ENCODE data around the gene FOXE3. TPM values are rescaled to one million over a fixed set of nuclear protein-coding genes. Genes with fewer than 3 reads are reported as not detected.

The FOXE3 gene
- total RNA-seq, 5 donors from 2014 or later (not counting 1 experiment from before 2014, with no cell fraction given) = 0.18 TPM; not detected in 4

GRCh38 chr1:47389731-47390130, 26.4 kb upstream of the FOXE3 start:
- DNase-seq (no peak), ATAC-seq (replicated peaks in 1 of 4) (no peak)
- ChIA-PET POLR2A (no interaction called here), CTCF (interaction anchor here (0.6 to 2.2 kb wide), 4 partner anchors 332 to 860 kb away, joined by 3 to 7 read pairs (median 7); no protein-coding TSS in a partner anchor)
- no peak overlapping the region for H3K27ac ChIP-seq (ENCODE audit: low read length)
- H3K4me1 Mint-ChIP-seq = peaks cover 0 to 2% (median 0%) of the 10 kb centered on the region in 3 donors
- no CpG with 5 or more reads among the region's 2 CpGs for WGBS (ENCODE audit: insufficient coverage)
- H3K4me1 ChIP-seq (ENCODE audit: control insufficient read depth in 1 of 2, extremely low read depth in 1 of 2, insufficient read depth in 2 of 2, low read length in 2 of 2) = peaks cover 0 to 4% of the 10 kb centered on the region in 2 experiments
- H3K36me3 Mint-ChIP-seq = no peaks in the 10 kb centered on the region
- H3K9me3 ChIP-seq = no peaks in the 10 kb centered on the region
- no peaks in the 10 kb centered on the region for H3K36me3 ChIP-seq (ENCODE audit: control insufficient read depth in 2 of 2, extremely low read depth in 1 of 2, insufficient read depth in 1 of 2, low read length in 1 of 2)
- no peaks in the 10 kb centered on the region for H3K9me3 Mint-ChIP-seq
- H3K4me3 ChIP-seq (ENCODE audit: control insufficient read depth in 1 of 2, extremely low read depth in 1 of 2, low read length in 1 of 2) = no peak overlapping the region
- no peak overlapping the region for H3K27ac Mint-ChIP-seq
- peaks cover 11 to 16% of the 10 kb centered on the region in 2 donors for H3K27me3 Mint-ChIP-seq
- peaks cover 2 to 8% of the 10 kb centered on the region in 2 experiments for H3K27me3 ChIP-seq (replicated peaks in 1 of 2; ENCODE audit: control insufficient read depth in 2 of 2, extremely low read depth in 1 of 2, insufficient read depth in 2 of 2, low read length in 1 of 2)
- H3K4me3 Mint-ChIP-seq = no peak overlapping the region

- Histone ChIP-seq H3K36me3 (ENCODE audit: control insufficient read depth in 2 of 2, extremely low read depth in 1 of 2, insufficient read depth in 1 of 2, low read length in 1 of 2) (no peaks in the 10 kb centered on the region), H3K27me3 (replicated peaks in 1 of 2; ENCODE audit: control insufficient read depth in 2 of 2, extremely low read depth in 1 of 2, insufficient read depth in 2 of 2, low read length in 1 of 2) (peaks cover 2 to 8% of the 10 kb centered on the region in 2 experiments), H3K4me1 (ENCODE audit: control insufficient read depth in 1 of 2, extremely low read depth in 1 of 2, insufficient read depth in 2 of 2, low read length in 2 of 2) (peaks cover 0 to 4% of the 10 kb centered on the region in 2 experiments), H3K9me3 (no peaks in the 10 kb centered on the region), H3K27ac (ENCODE audit: low read length) (no peak overlapping the region), H3K4me3 (ENCODE audit: control insufficient read depth in 1 of 2, extremely low read depth in 1 of 2, low read length in 1 of 2) (no peak overlapping the region)
- ATAC-seq (replicated peaks in 1 of 4) = no peak
- Mint-ChIP-seq H3K4me3 (no peak overlapping the region), H3K27me3 (peaks cover 17 to 23% of the 10 kb centered on the region in 2 donors), H3K27ac (no peak overlapping the region), H3K36me3 (no peaks in the 10 kb centered on the region), H3K4me1 (peaks cover 0 to 2% (median 0%) of the 10 kb centered on the region in 3 donors), H3K9me3 (no peaks in the 10 kb centered on the region)
- no CpG with 5 or more reads among the region's 2 CpGs for WGBS (ENCODE audit: insufficient coverage)
- ChIA-PET CTCF (interaction anchor here (0.6 to 2.2 kb wide), 2 partner anchors 68 to 335 kb away, joined by 3 to 7 read pairs; no protein-coding TSS in a partner anchor), POLR2A (no interaction called here)
- DNase-seq = no peak
Observed at GRCh38 chr1:47390843-47391242, 25.2 kb upstream of the FOXE3 start.

GRCh38 chr1:47393141-47393540, 22.9 kb upstream of the FOXE3 start:
- DNase-seq (no peak), ATAC-seq (replicated peaks in 1 of 4) (no peak)
- Histone ChIP-seq H3K4me3 (ENCODE audit: control insufficient read depth in 1 of 2, extremely low read depth in 1 of 2, low read length in 1 of 2) (no peak overlapping the region), H3K36me3 (ENCODE audit: control insufficient read depth in 2 of 2, extremely low read depth in 1 of 2, insufficient read depth in 1 of 2, low read length in 1 of 2) (no peaks in the 10 kb centered on the region), H3K27me3 (replicated peaks in 1 of 2; ENCODE audit: control insufficient read depth in 2 of 2, extremely low read depth in 1 of 2, insufficient read depth in 2 of 2, low read length in 1 of 2) (peaks cover 2 to 14% of the 10 kb centered on the region in 2 experiments), H3K27ac (ENCODE audit: low read length) (no peak overlapping the region), H3K4me1 (ENCODE audit: control insufficient read depth in 1 of 2, extremely low read depth in 1 of 2, insufficient read depth in 2 of 2, low read length in 2 of 2) (peaks cover 0 to 4% of the 10 kb centered on the region in 2 experiments), H3K9me3 (no peaks in the 10 kb centered on the region)
- H3K4me1 Mint-ChIP-seq = peaks cover 0 to 2% (median 0%) of the 10 kb centered on the region in 3 donors
- CTCF ChIA-PET = interaction anchor here in 1 of 2 donors (0.7 kb wide), 1 partner anchor 345 kb away, joined by 3 read pairs; no protein-coding TSS in a partner anchor
- no peaks in the 10 kb centered on the region for H3K9me3 Mint-ChIP-seq
- no peak overlapping the region for H3K4me3 Mint-ChIP-seq
- H3K27ac Mint-ChIP-seq = no peak overlapping the region
- H3K27me3 Mint-ChIP-seq = peaks cover 23 to 36% of the 10 kb centered on the region in 2 donors
- 94% methylated on average over 4 of the region's 5 CpGs for WGBS (ENCODE audit: insufficient coverage)
- H3K36me3 Mint-ChIP-seq = no peaks in the 10 kb centered on the region
- POLR2A ChIA-PET = interaction anchor here in 1 of 2 donors (0.7 kb wide), 1 partner anchor 95 kb away, joined by 5 read pairs; no protein-coding TSS in a partner anchor

GRCh38 chr1:47395433-47395832, 20.7 kb upstream of the FOXE3 start:
- no peaks in the 10 kb centered on the region for H3K9me3 Mint-ChIP-seq
- H3K36me3 Mint-ChIP-seq = no peaks in the 10 kb centered on the region
- no peaks in the 10 kb centered on the region for H3K4me1 ChIP-seq (ENCODE audit: control insufficient read depth in 1 of 2, extremely low read depth in 1 of 2, insufficient read depth in 2 of 2, low read length in 2 of 2)
- peaks cover 32 to 50% of the 10 kb centered on the region in 2 donors for H3K27me3 Mint-ChIP-seq
- DNase-seq (no peak), ATAC-seq (replicated peaks in 1 of 4) (no peak)
- H3K36me3 ChIP-seq (ENCODE audit: control insufficient read depth in 2 of 2, extremely low read depth in 1 of 2, insufficient read depth in 1 of 2, low read length in 1 of 2) = no peaks in the 10 kb centered on the region
- no peak overlapping the region for H3K4me3 ChIP-seq (ENCODE audit: control insufficient read depth in 1 of 2, extremely low read depth in 1 of 2, low read length in 1 of 2)
- no CpG with 5 or more reads among the region's 3 CpGs for WGBS (ENCODE audit: insufficient coverage)
- H3K27ac Mint-ChIP-seq = no peak overlapping the region
- H3K4me1 Mint-ChIP-seq = no peaks in the 10 kb centered on the region
- no peak overlapping the region for H3K4me3 Mint-ChIP-seq
- ChIA-PET POLR2A (interaction anchor here in 1 of 2 donors (0.6 kb wide), 1 partner anchor 57 kb away, joined by 7 read pairs; no protein-coding TSS in a partner anchor), CTCF (no interaction called here)
- peaks cover 0 to 18% of the 10 kb centered on the region in 2 experiments for H3K27me3 ChIP-seq (replicated peaks in 1 of 2; ENCODE audit: control insufficient read depth in 2 of 2, extremely low read depth in 1 of 2, insufficient read depth in 2 of 2, low read length in 1 of 2)
- H3K27ac ChIP-seq (ENCODE audit: low read length) = no peak overlapping the region
- H3K9me3 ChIP-seq = no peaks in the 10 kb centered on the region

GRCh38 chr1:47396671-47397196, 19.4 kb upstream of the FOXE3 start:
- POLR2A ChIA-PET = no interaction called here
- H3K27ac Mint-ChIP-seq = no peak overlapping the region

GRCh38 chr1:47399138-47399845, 16.8 kb upstream of the FOXE3 start:
- H3K9me3 Mint-ChIP-seq = no peaks in the 10 kb centered on the region
- H3K4me3 Mint-ChIP-seq = no peak overlapping the region
- no peak overlapping the region for H3K27ac Mint-ChIP-seq
- POLR2A ChIA-PET = no interaction called here
- CTCF ChIA-PET = no interaction called here
- Histone ChIP-seq H3K9me3 (no peaks in the 10 kb centered on the region), H3K4me3 (ENCODE audit: control insufficient read depth in 1 of 2, extremely low read depth in 1 of 2, low read length in 1 of 2) (no peak overlapping the region), H3K36me3 (ENCODE audit: control insufficient read depth in 2 of 2, extremely low read depth in 1 of 2, insufficient read depth in 1 of 2, low read length in 1 of 2) (no peaks in the 10 kb centered on the region), H3K27me3 (replicated peaks in 1 of 2; ENCODE audit: control insufficient read depth in 2 of 2, extremely low read depth in 1 of 2, insufficient read depth in 2 of 2, low read length in 1 of 2) (peaks cover 0 to 19% of the 10 kb centered on the region in 2 experiments), H3K27ac (ENCODE audit: low read length) (no peak overlapping the region), H3K4me1 (ENCODE audit: control insufficient read depth in 1 of 2, extremely low read depth in 1 of 2, insufficient read depth in 2 of 2, low read length in 2 of 2) (no peaks in the 10 kb centered on the region)
- WGBS (ENCODE audit: insufficient coverage) = no CpG with 5 or more reads among the region's 4 CpGs
- H3K27me3 Mint-ChIP-seq = peaks cover 38 to 51% of the 10 kb centered on the region in 2 donors
- DNase-seq = no peak
- no peaks in the 10 kb centered on the region for H3K36me3 Mint-ChIP-seq
- H3K4me1 Mint-ChIP-seq = no peaks in the 10 kb centered on the region
- ATAC-seq (replicated peaks in 1 of 4) = no peak

More at GRCh38 chr1:47396671-47397196, 19.4 kb upstream of the FOXE3 start:
- no peak overlapping the region for H3K4me3 ChIP-seq (ENCODE audit: control insufficient read depth in 1 of 2, extremely low read depth in 1 of 2, low read length in 1 of 2)
- Mint-ChIP-seq H3K36me3 (no peaks in the 10 kb centered on the region), H3K4me3 (no peak overlapping the region), H3K4me1 (no peaks in the 10 kb centered on the region), H3K9me3 (no peaks in the 10 kb centered on the region), H3K27me3 (peaks cover 38 to 56% of the 10 kb centered on the region in 2 donors)
- DNase-seq (no peak), ATAC-seq (replicated peaks in 1 of 4) (no peak)
- no peaks in the 10 kb centered on the region for H3K36me3 ChIP-seq (ENCODE audit: control insufficient read depth in 2 of 2, extremely low read depth in 1 of 2, insufficient read depth in 1 of 2, low read length in 1 of 2)
- H3K27ac ChIP-seq (ENCODE audit: low read length) = no peak overlapping the region
- WGBS (ENCODE audit: insufficient coverage) = 93% methylated on average over 3 of the region's 6 CpGs
- no peaks in the 10 kb centered on the region for H3K9me3 ChIP-seq
- no peaks in the 10 kb centered on the region for H3K4me1 ChIP-seq (ENCODE audit: control insufficient read depth in 1 of 2, extremely low read depth in 1 of 2, insufficient read depth in 2 of 2, low read length in 2 of 2)
- CTCF ChIA-PET = no interaction called here
- H3K27me3 ChIP-seq (replicated peaks in 1 of 2; ENCODE audit: control insufficient read depth in 2 of 2, extremely low read depth in 1 of 2, insufficient read depth in 2 of 2, low read length in 1 of 2) = peaks cover 0 to 16% of the 10 kb centered on the region in 2 experiments
